Measurements from ENCODE around the gene SPC24. TPM values are rescaled to one million over a fixed set of nuclear protein-coding genes. Genes with fewer than 3 reads are reported as not detected.

Gene SPC24
- total RNA-seq, 2 experiments from 2014 or later: 60.5 to 70.9 TPM

GRCh38 chr19:11137542-11138384 lies 17.8 kb downstream of the SPC24 start:
- H3K4me1 Mint-ChIP-seq (ENCODE audit: low read depth): peaks cover 8% of the 10 kb centered on the region
- intact Hi-C loops (cut with micrococcal nuclease): loop anchor here (5.0 kb wide), 1 partner anchor 65 kb away; no protein-coding TSS in a partner anchor
- H3K4me3 Mint-ChIP-seq: peak overlapping the region; percentile 63
- TF ChIP-seq, protein P1, sequence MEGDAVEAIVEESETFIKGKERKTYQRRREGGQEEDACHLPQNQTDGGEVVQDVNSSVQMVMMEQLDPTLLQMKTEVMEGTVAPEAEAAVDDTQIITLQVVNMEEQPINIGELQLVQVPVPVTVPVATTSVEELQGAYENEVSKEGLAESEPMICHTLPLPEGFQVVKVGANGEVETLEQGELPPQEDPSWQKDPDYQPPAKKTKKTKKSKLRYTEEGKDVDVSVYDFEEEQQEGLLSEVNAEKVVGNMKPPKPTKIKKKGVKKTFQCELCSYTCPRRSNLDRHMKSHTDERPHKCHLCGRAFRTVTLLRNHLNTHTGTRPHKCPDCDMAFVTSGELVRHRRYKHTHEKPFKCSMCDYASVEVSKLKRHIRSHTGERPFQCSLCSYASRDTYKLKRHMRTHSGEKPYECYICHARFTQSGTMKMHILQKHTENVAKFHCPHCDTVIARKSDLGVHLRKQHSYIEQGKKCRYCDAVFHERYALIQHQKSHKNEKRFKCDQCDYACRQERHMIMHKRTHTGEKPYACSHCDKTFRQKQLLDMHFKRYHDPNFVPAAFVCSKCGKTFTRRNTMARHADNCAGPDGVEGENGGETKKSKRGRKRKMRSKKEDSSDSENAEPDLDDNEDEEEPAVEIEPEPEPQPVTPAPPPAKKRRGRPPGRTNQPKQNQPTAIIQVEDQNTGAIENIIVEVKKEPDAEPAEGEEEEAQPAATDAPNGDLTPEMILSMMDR (IDR thresholded peaks at IDR 0.05): peak; percentile 88
- peaks cover 5% of the 10 kb centered on the region for H3K36me3 Mint-ChIP-seq (ENCODE audit: low read depth)
- ATAC-seq (peak; percentile 76), DNase-seq (peak; percentile 64)
- no peak overlapping the region for H3K27ac Mint-ChIP-seq
- CTCF ChIA-PET: interaction anchor here (0.7 to 2.0 kb wide), 8 partner anchors 12 to 74 kb away, joined by 3 to 11 read pairs (median 4); no protein-coding TSS in a partner anchor
- POLR2A ChIA-PET: no interaction called here
- no peaks in the 10 kb centered on the region for H3K9me3 Mint-ChIP-seq
- no peaks in the 10 kb centered on the region for H3K27me3 Mint-ChIP-seq

DNA sequence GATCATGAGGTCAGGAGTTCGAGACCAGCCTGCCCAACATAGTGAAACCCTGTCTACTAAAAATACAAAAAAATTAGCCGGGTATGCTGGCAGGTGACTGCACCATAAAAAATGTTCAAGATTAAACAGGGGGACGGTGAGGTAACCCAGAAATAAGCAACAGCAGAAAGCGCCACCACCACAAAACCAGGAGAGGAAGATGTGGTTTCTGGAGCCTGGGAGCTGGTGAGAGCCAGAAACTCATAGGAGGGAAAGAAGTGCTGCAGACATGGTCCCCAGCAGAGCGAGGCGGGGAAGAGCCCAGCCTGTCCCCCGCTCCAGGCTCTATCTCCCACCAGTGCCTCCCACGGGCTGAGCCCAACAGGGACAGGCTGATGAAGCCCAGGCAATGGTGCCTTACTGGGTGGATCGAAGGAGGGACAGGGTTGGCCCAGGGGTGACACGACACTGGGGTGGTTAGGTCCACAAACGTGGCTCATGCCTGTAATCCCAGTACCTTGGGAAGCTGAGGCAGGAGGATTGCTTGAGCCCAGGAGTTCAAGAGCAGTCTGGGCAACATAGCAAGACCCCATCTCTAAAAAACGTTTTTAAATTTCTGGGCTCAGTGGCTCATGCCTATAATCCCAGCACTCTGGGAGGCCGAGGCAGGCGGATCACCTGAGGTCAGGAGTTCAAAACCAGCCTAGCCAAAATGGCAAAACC lies 19.0 kb downstream of the SPC24 start:
- Mint-ChIP-seq H3K9me3 (no peaks in the 10 kb centered on the region), H3K4me1 (ENCODE audit: low read depth) (peaks cover 7% of the 10 kb centered on the region), H3K36me3 (ENCODE audit: low read depth) (peaks cover 12% of the 10 kb centered on the region), H3K4me3 (no peak overlapping the region), H3K27ac (no peak overlapping the region), H3K27me3 (no peaks in the 10 kb centered on the region)
- ChIA-PET CTCF (interaction anchor here (0.9 to 1.2 kb wide), 2 partner anchors 67 to 71 kb away, joined by 3 to 6 read pairs; no protein-coding TSS in a partner anchor), POLR2A (no interaction called here)
- intact Hi-C loops (cut with micrococcal nuclease): loop anchor here (5.0 kb wide), 1 partner anchor 66 kb away; no protein-coding TSS in a partner anchor
- no peak for ATAC-seq
- no peak for DNase-seq
- TF ChIP-seq, protein P1 (IDR thresholded peaks at IDR 0.05): no peak

- TF ChIP-seq, protein P1 (IDR thresholded peaks at IDR 0.05): no peak
- Mint-ChIP-seq H3K27me3 (no peaks in the 10 kb centered on the region), H3K27ac (no peak overlapping the region), H3K36me3 (ENCODE audit: low read depth) (peaks cover 42% of the 10 kb centered on the region), H3K4me1 (ENCODE audit: low read depth) (no peaks in the 10 kb centered on the region), H3K9me3 (no peaks in the 10 kb centered on the region), H3K4me3 (no peak overlapping the region)
- ATAC-seq: no peak
- ChIA-PET POLR2A (interaction anchor here (2.0 kb wide), 1 partner anchor 20 kb away, joined by 5 read pairs; no protein-coding TSS in a partner anchor), CTCF (interaction anchor here (1.0 kb wide), 1 partner anchor 96 kb away, joined by 4 read pairs; no protein-coding TSS in a partner anchor)
- intact Hi-C loops (cut with micrococcal nuclease): no loop called here
- DNase-seq: no peak
Observed at GRCh38 chr19:11131471-11131870, 24.1 kb downstream of the SPC24 start.

DNA sequence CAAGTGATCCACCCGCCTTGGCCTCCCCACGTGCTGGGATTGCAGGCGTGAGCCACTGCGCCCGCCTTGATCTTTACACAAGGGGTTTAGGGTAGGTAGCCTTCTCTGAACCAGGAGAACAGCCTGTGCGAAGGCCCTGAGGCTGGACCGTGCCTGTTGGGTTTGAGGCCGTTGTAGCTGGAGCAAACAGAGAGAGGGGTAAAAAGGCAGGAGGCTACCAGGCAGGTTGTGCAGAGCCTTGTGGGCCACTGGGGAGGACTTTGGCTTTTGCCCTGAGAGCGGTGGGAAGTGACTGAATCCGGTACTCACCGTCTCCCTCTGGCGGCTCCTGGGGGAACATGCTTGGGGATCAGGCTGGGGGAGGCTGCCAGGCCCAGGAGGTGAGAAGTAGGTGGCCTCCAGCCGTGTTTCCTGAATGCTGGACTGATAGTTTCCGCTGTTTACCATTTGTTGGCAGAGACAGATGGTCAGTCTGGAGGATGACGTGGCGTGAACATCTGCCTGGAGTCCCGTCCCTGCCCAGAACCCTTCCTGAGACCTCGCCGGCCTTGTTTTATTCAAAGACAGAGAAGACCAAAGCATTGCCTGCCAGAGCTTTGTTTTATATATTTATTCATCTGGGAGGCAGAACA lies 24.6 kb downstream of the SPC24 start:
- DNase-seq (peak; percentile 70), ATAC-seq (peak; percentile 85)
- no peaks in the 10 kb centered on the region for H3K27me3 Mint-ChIP-seq
- H3K27ac Mint-ChIP-seq: peak overlapping the region; percentile 38
- CTCF ChIA-PET: interaction anchor here (1.0 kb wide), 1 partner anchor 95 kb away, joined by 4 read pairs; no protein-coding TSS in a partner anchor
- TF ChIP-seq, protein P1 (IDR thresholded peaks at IDR 0.05): peak; percentile 70
- H3K36me3 Mint-ChIP-seq (ENCODE audit: low read depth): peaks cover 48% of the 10 kb centered on the region
- H3K9me3 Mint-ChIP-seq: no peaks in the 10 kb centered on the region
- intact Hi-C loops (cut with micrococcal nuclease): no loop called here
- peaks cover 2% of the 10 kb centered on the region for H3K4me1 Mint-ChIP-seq (ENCODE audit: low read depth)
- no peak overlapping the region for H3K4me3 Mint-ChIP-seq
- POLR2A ChIA-PET: interaction anchor here (1.2 to 2.0 kb wide), 2 partner anchors 17 to 20 kb away, joined by 3 to 5 read pairs; no protein-coding TSS in a partner anchor

All from activated CD8-positive, alpha-beta T cell treated with anti-CD3 and anti-CD28 coated beads for 36 hours (primary cell).